ENCODE results near the gene ACLY.

DNA sequence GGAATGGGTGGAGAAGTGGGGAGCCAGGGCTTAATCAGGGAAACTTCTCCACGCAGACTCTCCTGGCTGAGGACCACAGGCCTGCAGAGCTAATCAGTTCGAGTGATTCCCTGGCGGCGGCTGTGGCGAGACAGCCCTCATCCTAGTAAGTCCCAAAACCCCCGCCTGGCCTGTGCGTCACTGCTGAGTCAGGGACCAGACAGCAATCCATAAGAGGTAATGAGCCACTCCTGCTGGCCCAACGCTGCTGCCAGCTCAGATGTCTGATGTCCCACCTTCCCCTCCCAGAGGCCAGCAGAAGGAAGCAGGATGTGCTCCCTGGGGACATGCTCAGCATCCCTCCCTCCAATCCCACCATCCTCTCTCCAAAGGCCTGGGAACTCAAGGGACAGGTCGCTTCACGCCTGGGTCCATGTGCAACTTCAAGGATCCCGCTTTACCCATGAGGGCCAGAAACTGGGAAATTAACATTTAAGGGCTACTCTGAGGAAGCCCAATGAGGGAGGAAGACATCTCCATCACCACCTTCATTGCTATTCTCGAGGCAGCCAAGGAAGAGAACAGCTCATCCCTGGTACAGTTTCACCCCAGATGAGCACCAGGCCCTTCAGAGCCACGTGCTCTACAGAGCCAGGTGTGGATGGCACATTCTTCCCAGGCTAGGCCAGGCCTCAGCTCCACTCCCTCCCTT, 7.9 kb downstream of the ACLY start:
- TF ChIP-seq, protein P1, sequence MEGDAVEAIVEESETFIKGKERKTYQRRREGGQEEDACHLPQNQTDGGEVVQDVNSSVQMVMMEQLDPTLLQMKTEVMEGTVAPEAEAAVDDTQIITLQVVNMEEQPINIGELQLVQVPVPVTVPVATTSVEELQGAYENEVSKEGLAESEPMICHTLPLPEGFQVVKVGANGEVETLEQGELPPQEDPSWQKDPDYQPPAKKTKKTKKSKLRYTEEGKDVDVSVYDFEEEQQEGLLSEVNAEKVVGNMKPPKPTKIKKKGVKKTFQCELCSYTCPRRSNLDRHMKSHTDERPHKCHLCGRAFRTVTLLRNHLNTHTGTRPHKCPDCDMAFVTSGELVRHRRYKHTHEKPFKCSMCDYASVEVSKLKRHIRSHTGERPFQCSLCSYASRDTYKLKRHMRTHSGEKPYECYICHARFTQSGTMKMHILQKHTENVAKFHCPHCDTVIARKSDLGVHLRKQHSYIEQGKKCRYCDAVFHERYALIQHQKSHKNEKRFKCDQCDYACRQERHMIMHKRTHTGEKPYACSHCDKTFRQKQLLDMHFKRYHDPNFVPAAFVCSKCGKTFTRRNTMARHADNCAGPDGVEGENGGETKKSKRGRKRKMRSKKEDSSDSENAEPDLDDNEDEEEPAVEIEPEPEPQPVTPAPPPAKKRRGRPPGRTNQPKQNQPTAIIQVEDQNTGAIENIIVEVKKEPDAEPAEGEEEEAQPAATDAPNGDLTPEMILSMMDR (conservative IDR thresholded peaks at IDR 0.05), result no peak
- TF ChIP-seq EZH2 (IDR thresholded peaks at IDR 0.05; ENCODE audit: low read depth), result no peak

Measured in PC-9 (cell line).